Immature natural killer cell (primary cell): Measurements from ENCODE around the gene SNX3. TPM values are rescaled to one million over a fixed set of nuclear protein-coding genes. Genes with fewer than 3 reads are reported as not detected.
"Not testable (repeated sequence)": the region's sequence is repeated elsewhere in the genome, so short reads cannot be mapped to it uniquely, and the experiment has no call there.

Source experiments
- DNase-seq, 3 donors: peaks; one replicate each; pipeline ENCODE4 v3.0.0; 2022; ENCODE audit warnings: mixed read lengths in 1 of 3
- H3K27ac Mint-ChIP-seq, 6 donors: one replicate each; pipeline ENCODE4 v1.8.0; 2020; ENCODE audit warnings: mixed read lengths in 6 of 6, mild to moderate bottlenecking in 5 of 6, inconsistent platforms in 4 of 6, moderate library complexity in 3 of 6
- H3K27me3 Mint-ChIP-seq, 3 donors: one replicate each; pipeline ENCODE4 v1.8.0; 2020 to 2021; ENCODE audit warnings: low read depth in 3 of 3, mild to moderate bottlenecking in 3 of 3, mixed read lengths in 3 of 3, moderate library complexity in 3 of 3, inconsistent platforms in 1 of 3
- H3K36me3 Mint-ChIP-seq, 3 donors: one replicate each; pipeline ENCODE4 v1.8.0; 2020; ENCODE audit warnings: mixed read lengths in 3 of 3, inconsistent platforms in 2 of 3, mild to moderate bottlenecking in 2 of 3
- H3K4me1 Mint-ChIP-seq, 2 donors: one replicate each; pipeline ENCODE4 v1.8.0; 2020; ENCODE audit warnings: inconsistent platforms in 2 of 2, mild to moderate bottlenecking in 2 of 2, mixed read lengths in 2 of 2, moderate library complexity in 1 of 2
- H3K4me3 Mint-ChIP-seq, 5 donors: one replicate each; pipeline ENCODE4 v1.8.0; 2020; ENCODE audit warnings: mild to moderate bottlenecking in 5 of 5, mixed read lengths in 5 of 5, inconsistent platforms in 3 of 5, moderate library complexity in 3 of 5
- H3K9me3 Mint-ChIP-seq, 6 donors: one replicate each; pipeline ENCODE4 v1.8.0; 2020; ENCODE audit warnings: mild to moderate bottlenecking in 6 of 6, mixed read lengths in 6 of 6, inconsistent platforms in 4 of 6, moderate library complexity in 3 of 6
- polyA plus RNA-seq, 3 donors: library from polyadenylated mRNA; unstranded; fragments of 300-500 nt; fragmentation: Illumina TruSeq; gene quantifications; one replicate each; pipeline ENCODE4 v1.2.3, GENCODE V29; 2021

SNX3 gene
- polyA plus RNA-seq, 3 donors from 2014 or later, result 218 to 469 (median 234) TPM

- H3K36me3 Mint-ChIP-seq, result peaks cover 0 to 11% (median 7%) of the 10 kb centered on the region in 3 donors
- no peaks in the 10 kb centered on the region for H3K9me3 Mint-ChIP-seq
- H3K27me3 Mint-ChIP-seq, result peaks cover 0 to 1% (median 0%) of the 10 kb centered on the region in 3 donors
- peaks cover 56 to 85% of the 10 kb centered on the region in 2 donors for H3K4me1 Mint-ChIP-seq
- DNase-seq, result peak in 1 of 3 donors; percentile 10
- H3K27ac Mint-ChIP-seq, result peak overlapping the region in 1 of 6 donors; percentile 51
- H3K4me3 Mint-ChIP-seq, result no peak overlapping the region
These were observed 10.5 kb downstream of the SNX3 start for GRCh38 chr6:108250240-108250866.

GRCh38 chr6:108247965-108248536 is 12.8 kb downstream of the SNX3 start:
- Mint-ChIP-seq H3K27ac (peak overlapping the region in 5 of 6 donors; percentile 6 to 62 (median 31)), H3K4me3 (no peak overlapping the region), H3K27me3 (peaks cover 0 to 1% (median 0%) of the 10 kb centered on the region in 3 donors), H3K36me3 (peaks cover 0 to 10% (median 10%) of the 10 kb centered on the region in 3 donors), H3K4me1 (peaks cover 51 to 75% of the 10 kb centered on the region in 2 donors), H3K9me3 (no peaks in the 10 kb centered on the region)
- no peak for DNase-seq

GRCh38 chr6:108245095-108245494 is 15.7 kb downstream of the SNX3 start:
- H3K4me3 Mint-ChIP-seq, DNase-seq, H3K27me3 Mint-ChIP-seq, H3K27ac Mint-ChIP-seq, H3K9me3 Mint-ChIP-seq: not testable (repeated sequence)
- peaks cover 54 to 72% of the 10 kb centered on the region in 2 donors for H3K4me1 Mint-ChIP-seq
- peaks cover 6 to 25% (median 22%) of the 10 kb centered on the region in 3 donors for H3K36me3 Mint-ChIP-seq

- no peak overlapping the region for H3K4me3 Mint-ChIP-seq
These were observed 17.0 kb downstream of the SNX3 start for GRCh38 chr6:108243836-108244235.

GRCh38 chr6:108242721-108243120 is 18.1 kb downstream of the SNX3 start:
- Mint-ChIP-seq H3K27me3 (no peaks in the 10 kb centered on the region), H3K4me3 (no peak overlapping the region), H3K4me1 (peaks cover 54 to 77% of the 10 kb centered on the region in 2 donors), H3K27ac (peak overlapping the region in 2 of 6 donors; percentile 29 to 35), H3K36me3 (peaks cover 6 to 26% (median 25%) of the 10 kb centered on the region in 3 donors), H3K9me3 (no peaks in the 10 kb centered on the region)
- DNase-seq, result no peak

More at GRCh38 chr6:108243836-108244235, 17.0 kb downstream of the SNX3 start:
- no peaks in the 10 kb centered on the region for H3K9me3 Mint-ChIP-seq
- H3K4me1 Mint-ChIP-seq, result peaks cover 58 to 75% of the 10 kb centered on the region in 2 donors
- no peak overlapping the region for H3K27ac Mint-ChIP-seq
- peaks cover 6 to 25% (median 22%) of the 10 kb centered on the region in 3 donors for H3K36me3 Mint-ChIP-seq
- no peak for DNase-seq
- no peaks in the 10 kb centered on the region for H3K27me3 Mint-ChIP-seq

GRCh38 chr6:108242259-108242658 is 18.6 kb downstream of the SNX3 start:
- peak overlapping the region in 3 of 6 donors; percentile 2 to 68 (median 35) for H3K27ac Mint-ChIP-seq
- no peak overlapping the region for H3K4me3 Mint-ChIP-seq
- no peaks in the 10 kb centered on the region for H3K9me3 Mint-ChIP-seq
- H3K36me3 Mint-ChIP-seq, result peaks cover 6 to 26% (median 25%) of the 10 kb centered on the region in 3 donors
- DNase-seq, result no peak
- peaks cover 51 to 74% of the 10 kb centered on the region in 2 donors for H3K4me1 Mint-ChIP-seq
- H3K27me3 Mint-ChIP-seq, result no peaks in the 10 kb centered on the region

GRCh38 chr6:108238322-108238721 is 22.5 kb downstream of the SNX3 start:
- Mint-ChIP-seq H3K27ac (peak overlapping the region in 1 of 6 donors; percentile 56), H3K4me3 (no peak overlapping the region), H3K27me3 (no peaks in the 10 kb centered on the region), H3K4me1 (peaks cover 44 to 68% of the 10 kb centered on the region in 2 donors), H3K9me3 (no peaks in the 10 kb centered on the region), H3K36me3 (peaks cover 6 to 19% (median 19%) of the 10 kb centered on the region in 3 donors)
- DNase-seq, result no peak

- no peaks in the 10 kb centered on the region for H3K9me3 Mint-ChIP-seq
- peaks cover under 1 to 8% (median 8%) of the 10 kb centered on the region in 3 donors for H3K36me3 Mint-ChIP-seq
- H3K4me3 Mint-ChIP-seq, result no peak overlapping the region
- H3K27me3 Mint-ChIP-seq, result no peaks in the 10 kb centered on the region
- no peak for DNase-seq
- H3K4me1 Mint-ChIP-seq, result peaks cover 40 to 68% of the 10 kb centered on the region in 2 donors
- H3K27ac Mint-ChIP-seq, result no peak overlapping the region
These were observed 24.0 kb downstream of the SNX3 start for GRCh38 chr6:108236791-108237190.

GRCh38 chr6:108235127-108235526 is 25.7 kb downstream of the SNX3 start:
- peaks cover 0 to 7% (median 3%) of the 10 kb centered on the region in 3 donors for H3K36me3 Mint-ChIP-seq
- no peak for DNase-seq
- no peaks in the 10 kb centered on the region for H3K9me3 Mint-ChIP-seq
- no peaks in the 10 kb centered on the region for H3K27me3 Mint-ChIP-seq
- no peak overlapping the region for H3K27ac Mint-ChIP-seq
- H3K4me1 Mint-ChIP-seq, result peaks cover 39 to 70% of the 10 kb centered on the region in 2 donors
- no peak overlapping the region for H3K4me3 Mint-ChIP-seq

GRCh38 chr6:108228416-108228815 is 32.4 kb downstream of the SNX3 start:
- no peak for DNase-seq
- H3K4me3 Mint-ChIP-seq, result no peak overlapping the region
- no peak overlapping the region for H3K27ac Mint-ChIP-seq
- no peaks in the 10 kb centered on the region for H3K27me3 Mint-ChIP-seq
- peaks cover 30 to 50% of the 10 kb centered on the region in 2 donors for H3K4me1 Mint-ChIP-seq
- H3K36me3 Mint-ChIP-seq, result no peaks in the 10 kb centered on the region
- no peaks in the 10 kb centered on the region for H3K9me3 Mint-ChIP-seq

GRCh38 chr6:108227290-108227689 is 33.5 kb downstream of the SNX3 start:
- Mint-ChIP-seq H3K9me3 (no peaks in the 10 kb centered on the region), H3K36me3 (peaks cover 0 to 7% (median 3%) of the 10 kb centered on the region in 3 donors), H3K27ac (peak overlapping the region in 1 of 6 donors; percentile 24), H3K27me3 (no peaks in the 10 kb centered on the region), H3K4me1 (peaks cover 36 to 47% of the 10 kb centered on the region in 2 donors), H3K4me3 (no peak overlapping the region)
- no peak for DNase-seq

GRCh38 chr6:108222504-108222903 is 38.3 kb downstream of the SNX3 start:
- Mint-ChIP-seq H3K4me3 (peak overlapping the region in 1 of 5 donors; percentile 50), H3K36me3 (peaks cover 4 to 21% (median 16%) of the 10 kb centered on the region in 3 donors)

GRCh38 chr6:108222064-108222463 is 38.8 kb downstream of the SNX3 start:
- Mint-ChIP-seq H3K36me3 (peaks cover 4 to 21% (median 16%) of the 10 kb centered on the region in 3 donors), H3K27ac (peak overlapping the region in 5 of 6 donors; percentile 1 to 63 (median 23)), H3K4me3 (no peak overlapping the region), H3K27me3 (peaks cover 0 to 1% (median 0%) of the 10 kb centered on the region in 3 donors), H3K4me1 (peaks cover 21 to 23% of the 10 kb centered on the region in 2 donors), H3K9me3 (no peaks in the 10 kb centered on the region)
- no peak for DNase-seq

More at GRCh38 chr6:108222504-108222903, 38.3 kb downstream of the SNX3 start:
- no peaks in the 10 kb centered on the region for H3K9me3 Mint-ChIP-seq
- DNase-seq, result no peak
- H3K27me3 Mint-ChIP-seq, result peaks cover 0 to 1% (median 0%) of the 10 kb centered on the region in 3 donors
- H3K4me1 Mint-ChIP-seq, result peaks cover 23 to 28% of the 10 kb centered on the region in 2 donors
- peak overlapping the region; percentile 1 to 69 (median 46) for H3K27ac Mint-ChIP-seq

- H3K36me3 Mint-ChIP-seq, result peaks cover 13 to 26% (median 20%) of the 10 kb centered on the region in 3 donors
- H3K4me1 Mint-ChIP-seq, result peaks cover 2 to 4% of the 10 kb centered on the region in 2 donors
- H3K27me3 Mint-ChIP-seq, result no peaks in the 10 kb centered on the region
- H3K27ac Mint-ChIP-seq, result no peak overlapping the region
- H3K9me3 Mint-ChIP-seq, result no peaks in the 10 kb centered on the region
- DNase-seq, result no peak
- H3K4me3 Mint-ChIP-seq, result no peak overlapping the region
These were observed 49.2 kb downstream of the SNX3 start for GRCh38 chr6:108211671-108212070.
